OCI-LY7 (cell line): ENCODE data around the gene LCP2. TPM values are rescaled to one million over a fixed set of nuclear protein-coding genes. Genes with fewer than 3 reads are reported as not detected.

Experiments
- BruUV-seq: library from RNA; stranded (reverse); fragments of 400-500 nt; replicated peaks from 2 replicates; lab custom pipeline; 2021; lab: Mats Ljungman, UMichigan
- CTCF ChIA-PET: fragments of 300-600 bp; sonication (Branson Sonifier 250); formaldehyde crosslinking; loops from one replicate; lab custom pipeline; 2022; ENCODE audit warnings: antibody characterized with exemption; ENCODE audit not compliant: unreplicated experiment; lab: Charles Lee
- POLR2A ChIA-PET: fragments of 300-600 bp; sonication (Branson Sonifier 250); formaldehyde crosslinking; loops from one replicate; lab custom pipeline; 2022; ENCODE audit warnings: antibody characterized with exemption; lab: Charles Lee
- DNase-seq: peaks from one replicate; pipeline ENCODE4 v3.0.0-alpha.2; 2015; ENCODE audit warnings: low spot score
- H2AFZ ChIP-seq: fragments of 200-600 bp; sonication (generic), shearing (Covaris generic); 2 replicates; pipeline ENCODE4 v1.6.1; 2014; ENCODE audit warnings: mild to moderate bottlenecking, antibody characterized with exemption, low read length, moderate library complexity
- H3K27ac ChIP-seq: fragments of 200-600 bp; sonication (generic); 2 replicates; pipeline ENCODE4 v1.5.1; 2014; ENCODE audit warnings: mixed run types, low read depth, mild to moderate bottlenecking, moderate library complexity, low read length, inconsistent platforms; ENCODE audit not compliant: poor library complexity, severe bottlenecking
- H3K36me3 ChIP-seq: fragments of 200-600 bp; sonication (generic); 2 replicates; pipeline ENCODE4 v1.6.1; 2014; ENCODE audit warnings: mild to moderate bottlenecking, antibody characterized with exemption, low read length, moderate library complexity, mixed read lengths; ENCODE audit not compliant: insufficient read depth
- H3K4me1 ChIP-seq: fragments of 200-600 bp; sonication (generic); 2 replicates; pipeline ENCODE4 v1.5.1; 2014; ENCODE audit warnings: mild to moderate bottlenecking, low read length; ENCODE audit not compliant: insufficient read depth, poor library complexity, severe bottlenecking
- H3K4me2 ChIP-seq: fragments of 200-600 bp; sonication (generic); 2 replicates; pipeline ENCODE4 v1.6.1; 2014; ENCODE audit warnings: mild to moderate bottlenecking, low read length
- H3K4me3 ChIP-seq: fragments of 200-600 bp; sonication (generic); 2 replicates; pipeline ENCODE4 v1.5.1; 2014; ENCODE audit warnings: mild to moderate bottlenecking, low read depth, low read length; ENCODE audit not compliant: poor library complexity, severe bottlenecking
- H3K79me2 ChIP-seq: fragments of 200-600 bp; sonication (generic); 2 replicates; pipeline ENCODE4 v1.6.1; 2016; ENCODE audit warnings: low read depth, mild to moderate bottlenecking, low read length, moderate library complexity, mixed read lengths; ENCODE audit not compliant: insufficient read depth
- H3K9me2 ChIP-seq: fragments of 200-600 bp; sonication (generic); 2 replicates; pipeline ENCODE4 v1.6.1; 2016; ENCODE audit warnings: mild to moderate bottlenecking, low read length, mixed read lengths; ENCODE audit not compliant: insufficient read depth
- H3K9me3 ChIP-seq: fragments of 200-600 bp; sonication (generic); 2 replicates; pipeline ENCODE4 v1.6.1; 2014; ENCODE audit warnings: mild to moderate bottlenecking, mixed run types, low read length, mixed read lengths
- H4K20me1 ChIP-seq: fragments of 200-600 bp; sonication (generic); 2 replicates; pipeline ENCODE4 v1.6.1; 2014; ENCODE audit warnings: mild to moderate bottlenecking, antibody characterized with exemption, low read length, moderate library complexity, mixed read lengths; ENCODE audit not compliant: insufficient read depth
- CTCF ChIP-seq: fragments of 200-600 bp; sonication (generic); conservative IDR thresholded peaks from 2 replicates; pipeline ENCODE4 v1.5.1; 2014; ENCODE audit warnings: mild to moderate bottlenecking, antibody characterized with exemption, low read length, moderate library complexity, mixed read lengths
- EZH2phosphoT487 ChIP-seq: fragments of 200-600 bp; sonication (generic); IDR thresholded peaks from 2 replicates; pipeline ENCODE4 v1.6.1; 2018; ENCODE audit warnings: low read depth, borderline replicate concordance, mild to moderate bottlenecking, mixed run types, antibody characterized with exemption, low read length, moderate library complexity, mixed read lengths
- intact Hi-C: fragments of 100-400 bp; cut with micrococcal nuclease; formaldehyde crosslinking; loops from one replicate; pipeline ENCODE4 v1.10.0; 2022; ENCODE audit not compliant: unreplicated experiment
- total RNA-seq, 2 experiments: library from RNA; depleted of rRNA in 1 of 2; stranded (reverse); fragments of >200 nt in 1 of 2; shearing (Covaris generic) in 1 of 2; gene quantifications; 2 replicates each; pipeline ENCODE4 v1.2.3, GENCODE V29; 2014 to 2022

LCP2 gene
- total RNA-seq, 2 experiments from 2014 or later: 2.6 TPM; not detected in 1

GRCh38 chr5:170228762-170229435 lies 68.7 kb downstream of the LCP2 start:
- TF ChIP-seq CTCF (no peak), EZH2phosphoT487 (no peak)
- H3K79me2 ChIP-seq: no peaks in the 10 kb centered on the region
- no peak overlapping the region for H3K4me3 ChIP-seq
- BruUV-seq: no TSS peak
- DNase-seq: no peak
- no peak overlapping the region for H3K4me2 ChIP-seq
- H3K9me3 ChIP-seq: no peaks in the 10 kb centered on the region
- no peaks in the 10 kb centered on the region for H4K20me1 ChIP-seq
- no peak overlapping the region for H3K27ac ChIP-seq
- intact Hi-C loops: no loop called here
- ChIA-PET CTCF (no interaction called here), POLR2A (no interaction called here)
- no peaks in the 10 kb centered on the region for H3K9me2 ChIP-seq
- no peaks in the 10 kb centered on the region for H3K4me1 ChIP-seq
- H3K36me3 ChIP-seq: no peaks in the 10 kb centered on the region
- H2AFZ ChIP-seq: no peak overlapping the region

GRCh38 chr5:170226661-170227060 lies 70.9 kb downstream of the LCP2 start:
- H3K4me1 ChIP-seq: no peaks in the 10 kb centered on the region
- ChIA-PET POLR2A (interaction anchor here (0.8 to 1.3 kb wide), 2 partner anchors 9 to 12 kb away, joined by 3 read pairs; no protein-coding TSS in a partner anchor), CTCF (no interaction called here)
- H4K20me1 ChIP-seq: no peaks in the 10 kb centered on the region
- no peak overlapping the region for H3K4me2 ChIP-seq
- H3K36me3 ChIP-seq: no peaks in the 10 kb centered on the region
- H3K4me3 ChIP-seq: no peak overlapping the region
- no peaks in the 10 kb centered on the region for H3K79me2 ChIP-seq
- no peaks in the 10 kb centered on the region for H3K9me3 ChIP-seq
- intact Hi-C loops: loop anchor here (1.0 kb wide), 2 partner anchors 113 to 194 kb away; no protein-coding TSS in a partner anchor
- no peak overlapping the region for H2AFZ ChIP-seq
- H3K27ac ChIP-seq: no peak overlapping the region
- no peak for DNase-seq
- no peaks in the 10 kb centered on the region for H3K9me2 ChIP-seq
- no peak for TF ChIP-seq CTCF
- no peak for TF ChIP-seq EZH2phosphoT487
- no TSS peak for BruUV-seq

GRCh38 chr5:170226129-170226615 lies 71.4 kb downstream of the LCP2 start:
- BruUV-seq: no TSS peak
- Histone ChIP-seq H3K4me1 (no peaks in the 10 kb centered on the region), H3K9me2 (no peaks in the 10 kb centered on the region), H3K4me3 (no peak overlapping the region), H2AFZ (no peak overlapping the region), H3K27ac (no peak overlapping the region), H4K20me1 (no peaks in the 10 kb centered on the region), H3K9me3 (no peaks in the 10 kb centered on the region), H3K36me3 (no peaks in the 10 kb centered on the region), H3K4me2 (no peak overlapping the region), H3K79me2 (no peaks in the 10 kb centered on the region)
- CTCF ChIA-PET: no interaction called here
- TF ChIP-seq CTCF: peak; percentile 40; the same call in 1 of the 2 replicates
- TF ChIP-seq EZH2phosphoT487: no peak
- DNase-seq: no peak
- intact Hi-C loops: loop anchor here (1.0 kb wide), 2 partner anchors 113 to 194 kb away; no protein-coding TSS in a partner anchor
- POLR2A ChIA-PET: interaction anchor here (0.6 to 1.0 kb wide), 3 partner anchors 8 to 344 kb away, joined by 3 to 4 read pairs (median 3); no protein-coding TSS in a partner anchor
